Liver (tissue), 3 donors: ENCODE data around the gene AGBL4.

Source experiments
- FOXA2 ChIP-seq: IDR thresholded peaks from 2 replicates; pipeline ENCODE4 v1.6.1; 2016; ENCODE audit warnings: antibody characterized with exemption
- JUND ChIP-seq, 2 donors: IDR thresholded peaks; 2 replicates each; pipeline ENCODE4 v1.6.1; 2016; ENCODE audit warnings: antibody characterized with exemption in 2 of 2
- RAD21 ChIP-seq, 2 donors: IDR thresholded peaks; 2 replicates each; pipeline ENCODE4 v1.6.1; 2016; ENCODE audit warnings: antibody characterized with exemption in 2 of 2, mild to moderate bottlenecking in 2 of 2
- RXRA ChIP-seq, 2 donors: IDR thresholded peaks; 2 replicates each; pipeline ENCODE4 v1.6.1; 2017 to 2018; ENCODE audit warnings: antibody characterized with exemption in 2 of 2, mild to moderate bottlenecking in 1 of 2
- TF ChIP-seq, protein P1 (sequence below): fragments of 150-350 bp; IDR thresholded peaks from 2 replicates; pipeline ENCODE4 v1.5.1; 2017; ENCODE audit warnings: improper control_type of control experiment, low read depth, low read length; ENCODE audit not compliant: missing input control
- TF ChIP-seq, protein P2 (sequence below): IDR thresholded peaks from 2 replicates; pipeline ENCODE4 v1.6.1; 2016; ENCODE audit warnings: antibody characterized with exemption, mild to moderate bottlenecking
- TF ChIP-seq, protein P3 (sequence below): IDR thresholded peaks from 2 replicates; pipeline ENCODE4 v1.6.1; 2016; ENCODE audit warnings: antibody characterized with exemption
- TF ChIP-seq, protein P4 (sequence below): IDR thresholded peaks from 2 replicates; pipeline ENCODE4 v1.6.1; 2016; ENCODE audit warnings: antibody characterized with exemption
- donor health status: healthy.
- donor health status: healthy.

DNA sequence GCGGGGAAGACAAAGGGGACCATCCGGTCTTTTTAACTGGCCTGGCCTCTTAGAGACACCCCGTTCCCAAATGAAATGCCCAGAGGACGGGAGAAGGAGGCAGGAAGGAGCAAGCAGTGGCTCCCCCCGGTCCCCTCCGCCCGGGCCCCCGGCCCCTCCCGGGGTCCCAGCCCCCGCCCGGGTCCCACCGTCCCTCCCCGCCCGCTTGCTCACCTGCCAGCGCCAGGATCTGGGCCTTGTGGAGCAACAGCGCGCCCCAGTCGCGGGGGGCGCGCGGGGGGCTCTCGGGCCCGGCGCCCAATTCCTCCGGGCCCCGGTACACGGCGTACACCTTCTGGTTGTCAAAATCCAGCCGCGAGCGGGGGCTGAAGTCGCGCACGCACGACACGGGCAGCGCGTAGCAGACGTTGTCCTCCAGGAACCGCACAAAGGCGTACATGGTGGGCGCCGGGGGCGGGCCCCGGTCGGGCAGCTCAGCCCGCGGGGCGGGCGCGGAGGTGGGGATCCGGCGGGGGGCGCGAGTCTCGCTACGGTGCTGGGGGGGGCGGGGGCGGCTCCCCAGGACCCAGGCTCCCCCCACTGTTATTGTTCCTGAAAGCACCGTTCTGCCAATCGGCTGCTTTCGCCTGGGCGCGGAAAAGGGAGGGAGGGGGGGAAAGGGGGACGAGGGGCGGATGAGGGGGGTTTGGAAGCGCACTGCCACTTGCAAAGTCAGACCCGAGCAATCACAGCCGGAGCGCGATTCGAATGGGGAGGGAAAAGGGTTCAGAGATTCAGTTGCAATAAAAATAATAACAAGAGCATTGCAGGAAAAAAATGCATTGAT is 1247.1 kb downstream of the AGBL4 start, which contains the start of gene BEND5:
- no peak for TF ChIP-seq RAD21 (IDR thresholded peaks at IDR 0.05)
- TF ChIP-seq, protein P1, sequence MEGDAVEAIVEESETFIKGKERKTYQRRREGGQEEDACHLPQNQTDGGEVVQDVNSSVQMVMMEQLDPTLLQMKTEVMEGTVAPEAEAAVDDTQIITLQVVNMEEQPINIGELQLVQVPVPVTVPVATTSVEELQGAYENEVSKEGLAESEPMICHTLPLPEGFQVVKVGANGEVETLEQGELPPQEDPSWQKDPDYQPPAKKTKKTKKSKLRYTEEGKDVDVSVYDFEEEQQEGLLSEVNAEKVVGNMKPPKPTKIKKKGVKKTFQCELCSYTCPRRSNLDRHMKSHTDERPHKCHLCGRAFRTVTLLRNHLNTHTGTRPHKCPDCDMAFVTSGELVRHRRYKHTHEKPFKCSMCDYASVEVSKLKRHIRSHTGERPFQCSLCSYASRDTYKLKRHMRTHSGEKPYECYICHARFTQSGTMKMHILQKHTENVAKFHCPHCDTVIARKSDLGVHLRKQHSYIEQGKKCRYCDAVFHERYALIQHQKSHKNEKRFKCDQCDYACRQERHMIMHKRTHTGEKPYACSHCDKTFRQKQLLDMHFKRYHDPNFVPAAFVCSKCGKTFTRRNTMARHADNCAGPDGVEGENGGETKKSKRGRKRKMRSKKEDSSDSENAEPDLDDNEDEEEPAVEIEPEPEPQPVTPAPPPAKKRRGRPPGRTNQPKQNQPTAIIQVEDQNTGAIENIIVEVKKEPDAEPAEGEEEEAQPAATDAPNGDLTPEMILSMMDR, result no peak
- TF ChIP-seq, protein P2, sequence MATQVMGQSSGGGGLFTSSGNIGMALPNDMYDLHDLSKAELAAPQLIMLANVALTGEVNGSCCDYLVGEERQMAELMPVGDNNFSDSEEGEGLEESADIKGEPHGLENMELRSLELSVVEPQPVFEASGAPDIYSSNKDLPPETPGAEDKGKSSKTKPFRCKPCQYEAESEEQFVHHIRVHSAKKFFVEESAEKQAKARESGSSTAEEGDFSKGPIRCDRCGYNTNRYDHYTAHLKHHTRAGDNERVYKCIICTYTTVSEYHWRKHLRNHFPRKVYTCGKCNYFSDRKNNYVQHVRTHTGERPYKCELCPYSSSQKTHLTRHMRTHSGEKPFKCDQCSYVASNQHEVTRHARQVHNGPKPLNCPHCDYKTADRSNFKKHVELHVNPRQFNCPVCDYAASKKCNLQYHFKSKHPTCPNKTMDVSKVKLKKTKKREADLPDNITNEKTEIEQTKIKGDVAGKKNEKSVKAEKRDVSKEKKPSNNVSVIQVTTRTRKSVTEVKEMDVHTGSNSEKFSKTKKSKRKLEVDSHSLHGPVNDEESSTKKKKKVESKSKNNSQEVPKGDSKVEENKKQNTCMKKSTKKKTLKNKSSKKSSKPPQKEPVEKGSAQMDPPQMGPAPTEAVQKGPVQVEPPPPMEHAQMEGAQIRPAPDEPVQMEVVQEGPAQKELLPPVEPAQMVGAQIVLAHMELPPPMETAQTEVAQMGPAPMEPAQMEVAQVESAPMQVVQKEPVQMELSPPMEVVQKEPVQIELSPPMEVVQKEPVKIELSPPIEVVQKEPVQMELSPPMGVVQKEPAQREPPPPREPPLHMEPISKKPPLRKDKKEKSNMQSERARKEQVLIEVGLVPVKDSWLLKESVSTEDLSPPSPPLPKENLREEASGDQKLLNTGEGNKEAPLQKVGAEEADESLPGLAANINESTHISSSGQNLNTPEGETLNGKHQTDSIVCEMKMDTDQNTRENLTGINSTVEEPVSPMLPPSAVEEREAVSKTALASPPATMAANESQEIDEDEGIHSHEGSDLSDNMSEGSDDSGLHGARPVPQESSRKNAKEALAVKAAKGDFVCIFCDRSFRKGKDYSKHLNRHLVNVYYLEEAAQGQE, result no peak
- TF ChIP-seq RXRA (IDR thresholded peaks at IDR 0.05), result no peak
- TF ChIP-seq, protein P3, sequence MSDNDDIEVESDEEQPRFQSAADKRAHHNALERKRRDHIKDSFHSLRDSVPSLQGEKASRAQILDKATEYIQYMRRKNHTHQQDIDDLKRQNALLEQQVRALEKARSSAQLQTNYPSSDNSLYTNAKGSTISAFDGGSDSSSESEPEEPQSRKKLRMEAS, result no peak
- no peak for TF ChIP-seq JUND (IDR thresholded peaks at IDR 0.05)
- TF ChIP-seq, protein P4, sequence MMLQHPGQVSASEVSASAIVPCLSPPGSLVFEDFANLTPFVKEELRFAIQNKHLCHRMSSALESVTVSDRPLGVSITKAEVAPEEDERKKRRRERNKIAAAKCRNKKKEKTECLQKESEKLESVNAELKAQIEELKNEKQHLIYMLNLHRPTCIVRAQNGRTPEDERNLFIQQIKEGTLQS, result no peak
- no peak for TF ChIP-seq FOXA2
